Trophoblast cell (in vitro differentiated cells and primary cell): ENCODE results near the gene SLC6A8.

Experiments
- DNase-seq, 2 donors: peaks; one replicate each; pipeline ENCODE4 v3.0.0-alpha.2; 2016
- H2AFZ ChIP-seq: 2 replicates; pipeline ENCODE4 v1.6.1; 2013; ENCODE audit warnings: low read length, moderate library complexity, mild to moderate bottlenecking; ENCODE audit not compliant: insufficient read depth, poor library complexity
- H2AK5ac ChIP-seq: 2 replicates; pipeline ENCODE4 v1.6.1; 2013; ENCODE audit warnings: mild to moderate bottlenecking, low read length
- H2BK120ac ChIP-seq: 2 replicates; pipeline ENCODE4 v1.6.1; 2013; ENCODE audit warnings: low read length, mild to moderate bottlenecking, moderate library complexity; ENCODE audit not compliant: insufficient read depth, poor library complexity
- H2BK12ac ChIP-seq: 2 replicates; pipeline ENCODE4 v1.6.1; 2013; ENCODE audit warnings: mild to moderate bottlenecking, low read length, moderate library complexity
- H2BK5ac ChIP-seq: 2 replicates; pipeline ENCODE4 v1.6.1; 2013; ENCODE audit warnings: low read length, low read depth, moderate library complexity, mild to moderate bottlenecking; ENCODE audit not compliant: poor library complexity
- H3K14ac ChIP-seq: 2 replicates; pipeline ENCODE4 v1.6.1; 2013; ENCODE audit warnings: mild to moderate bottlenecking, low read length
- H3K18ac ChIP-seq: 2 replicates; pipeline ENCODE4 v1.6.1; 2013; ENCODE audit warnings: mild to moderate bottlenecking, low read length
- H3K23ac ChIP-seq: 2 replicates; pipeline ENCODE4 v1.6.1; 2013; ENCODE audit warnings: low read length
- H3K27ac ChIP-seq: 2 replicates; pipeline ENCODE4 v1.5.1; 2013; ENCODE audit warnings: low read depth, mild to moderate bottlenecking, inconsistent platforms, low read length, moderate library complexity
- H3K27me3 ChIP-seq: 2 replicates; pipeline ENCODE4 v1.6.1; 2013; ENCODE audit warnings: inconsistent platforms, mild to moderate bottlenecking, low read length, moderate library complexity; ENCODE audit not compliant: insufficient read depth
- H3K36me3 ChIP-seq, 2 experiments: 1 replicate in 1 of 2; 2 replicates in 1 of 2; pipeline ENCODE4 v1.6.1; 2013; ENCODE audit warnings: low read length in 2 of 2, mild to moderate bottlenecking in 2 of 2, moderate library complexity in 1 of 2; ENCODE audit not compliant: insufficient read depth in 2 of 2, control insufficient read depth in 1 of 2
- H3K4ac ChIP-seq: 2 replicates; pipeline ENCODE4 v1.6.1; 2013; ENCODE audit warnings: low read depth, mild to moderate bottlenecking, low read length, moderate library complexity
- H3K4me1 ChIP-seq, 2 experiments: 1 replicate in 1 of 2; 2 replicates in 1 of 2; pipeline ENCODE4 v1.6.1; 2013; ENCODE audit warnings: low read length in 2 of 2, mild to moderate bottlenecking in 2 of 2, moderate library complexity in 1 of 2; ENCODE audit not compliant: insufficient read depth in 2 of 2, control insufficient read depth in 1 of 2
- H3K4me2 ChIP-seq: 2 replicates; pipeline ENCODE4 v1.6.1; 2013; ENCODE audit warnings: inconsistent platforms, mild to moderate bottlenecking, low read length, moderate library complexity
- H3K4me3 ChIP-seq: 2 replicates; pipeline ENCODE4 v1.5.1; 2013; ENCODE audit warnings: mild to moderate bottlenecking, low read depth, low read length, inconsistent platforms
- H3K79me1 ChIP-seq: one replicate; pipeline ENCODE4 v1.6.1; 2013; ENCODE audit warnings: low read length
- H3K79me2 ChIP-seq: 2 replicates; pipeline ENCODE4 v1.6.1; 2013; ENCODE audit warnings: low read length, mild to moderate bottlenecking; ENCODE audit not compliant: control insufficient read depth, insufficient read depth, poor library complexity
- H3K9ac ChIP-seq: 2 replicates; pipeline ENCODE4 v1.6.1; 2013; ENCODE audit warnings: mild to moderate bottlenecking, low read length
- H3K9me3 ChIP-seq: 2 replicates; pipeline ENCODE4 v1.6.1; 2013; ENCODE audit warnings: low read depth, mild to moderate bottlenecking, control low read depth, inconsistent platforms, low read length; ENCODE audit not compliant: insufficient read depth
- H4K12ac ChIP-seq: 2 replicates; pipeline ENCODE4 v1.6.1; 2013; ENCODE audit warnings: low read depth, mild to moderate bottlenecking, low read length, moderate library complexity
- H4K8ac ChIP-seq: 2 replicates; pipeline ENCODE4 v1.6.1; 2013; ENCODE audit warnings: low read depth, mild to moderate bottlenecking, low read length, moderate library complexity
- H4K91ac ChIP-seq: one replicate; pipeline ENCODE4 v1.6.1; 2013; ENCODE audit warnings: low read depth, mild to moderate bottlenecking, low read length, moderate library complexity
- WGBS: extraction: QIAGEN DNeasy Blood & Tissue Kit; methylation state at CpG from one replicate; pipeline ENCODE4 v1.1.7; 2013; ENCODE audit warnings: missing lambda C conversion rate; ENCODE audit not compliant: insufficient read length, insufficient coverage; ENCODE audit errors: extremely low coverage; 5-methylcytosine and 5-hydroxymethylcytosine counted together

SLC6A8 gene

DNA sequence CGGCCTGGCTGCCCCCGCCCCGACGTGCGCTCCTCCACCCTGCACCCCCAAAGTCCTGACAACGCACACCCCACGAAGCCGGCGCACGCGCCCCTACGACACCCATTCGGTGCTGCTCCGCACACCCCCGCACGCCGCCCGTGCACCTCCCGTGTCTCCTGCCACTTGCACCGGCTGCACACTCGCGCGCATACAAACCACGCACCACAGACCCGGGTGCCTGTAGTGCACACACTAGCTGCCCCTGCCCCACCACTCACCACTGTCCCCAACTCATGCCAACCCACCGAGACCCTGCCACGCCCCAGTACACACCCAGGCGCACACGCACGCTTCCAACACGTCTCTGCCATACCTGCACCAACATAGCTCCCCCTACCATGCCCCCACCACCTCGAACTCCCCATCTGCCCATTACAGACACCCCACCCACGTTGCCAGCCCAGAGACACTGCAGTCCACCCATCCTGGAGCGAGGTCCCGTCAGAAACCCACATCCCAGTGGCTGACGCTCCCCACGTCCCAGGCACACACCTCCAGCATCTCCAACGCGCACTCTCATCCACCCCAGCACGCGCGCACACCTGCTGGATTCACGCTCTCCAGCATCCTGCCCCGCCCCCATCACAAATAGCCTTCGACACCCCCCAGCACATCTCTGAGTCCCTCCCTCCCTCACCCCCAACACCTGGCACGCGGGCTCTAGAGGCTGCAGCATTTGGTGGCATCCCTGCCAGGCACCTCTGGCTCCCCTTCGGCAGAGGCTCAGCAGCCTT, 44.9 kb upstream of the SLC6A8 start:
- H3K79me2 ChIP-seq, result no peaks in the 10 kb centered on the region
- no peaks in the 10 kb centered on the region for H3K79me1 ChIP-seq
- H3K9me3 ChIP-seq, result no peaks in the 10 kb centered on the region
- H3K14ac ChIP-seq, result no peak overlapping the region
- peaks cover 7% of the 10 kb centered on the region in 2 experiments for H3K4me1 ChIP-seq
- H3K18ac ChIP-seq, result no peak overlapping the region
- no peak overlapping the region for H4K12ac ChIP-seq
- H2AK5ac ChIP-seq, result no peak overlapping the region
- H2BK12ac ChIP-seq, result no peak overlapping the region
- no peak overlapping the region for H2AFZ ChIP-seq
- H2BK5ac ChIP-seq, result no peak overlapping the region
- H4K8ac ChIP-seq, result no peak overlapping the region
- H3K27ac ChIP-seq, result no peak overlapping the region
- WGBS, result no CpG with 5 or more reads among the region's 48 CpGs
- no peak overlapping the region for H3K4me2 ChIP-seq
- H3K23ac ChIP-seq, result no peak overlapping the region
- no peak for DNase-seq
- no peak overlapping the region for H3K4me3 ChIP-seq
- H3K36me3 ChIP-seq, result no peaks in the 10 kb centered on the region
- no peak overlapping the region for H3K9ac ChIP-seq
- no peak overlapping the region for H2BK120ac ChIP-seq
- peaks cover 57% of the 10 kb centered on the region for H3K27me3 ChIP-seq
- H4K91ac ChIP-seq, result no peak overlapping the region
- H3K4ac ChIP-seq, result no peak overlapping the region

GRCh38 chrX:153643431-153644351, 44.0 kb upstream of the SLC6A8 start:
- Histone ChIP-seq H3K79me1 (no peaks in the 10 kb centered on the region), H3K23ac (no peak overlapping the region), H3K4me2 (peak overlapping the region; percentile 58), H3K4me1 (peaks cover 7% of the 10 kb centered on the region in 2 experiments), H3K18ac (no peak overlapping the region), H3K27me3 (peaks cover 60% of the 10 kb centered on the region), H3K4me3 (no peak overlapping the region), H2BK5ac (no peak overlapping the region), H3K27ac (no peak overlapping the region), H2BK120ac (no peak overlapping the region), H3K14ac (no peak overlapping the region), H3K4ac (no peak overlapping the region), H2BK12ac (no peak overlapping the region), H3K36me3 (no peaks in the 10 kb centered on the region), H4K91ac (no peak overlapping the region), H2AFZ (no peak overlapping the region), H2AK5ac (no peak overlapping the region), H3K79me2 (no peaks in the 10 kb centered on the region), H4K8ac (no peak overlapping the region), H4K12ac (no peak overlapping the region), H3K9me3 (peaks cover 2% of the 10 kb centered on the region), H3K9ac (no peak overlapping the region)
- DNase-seq, result peak in 1 of 2 donors; percentile 20
- WGBS, result no CpG with 5 or more reads among the region's 84 CpGs

- H3K18ac ChIP-seq, result no peak overlapping the region
- no peak overlapping the region for H3K14ac ChIP-seq
- no peaks in the 10 kb centered on the region for H3K79me2 ChIP-seq
- no peak overlapping the region for H4K8ac ChIP-seq
- H2BK12ac ChIP-seq, result no peak overlapping the region
- H2AFZ ChIP-seq, result no peak overlapping the region
- H3K9ac ChIP-seq, result no peak overlapping the region
- no peak overlapping the region for H3K23ac ChIP-seq
- H2BK120ac ChIP-seq, result no peak overlapping the region
- no peak overlapping the region for H3K27ac ChIP-seq
- no peaks in the 10 kb centered on the region for H3K36me3 ChIP-seq
- H4K91ac ChIP-seq, result no peak overlapping the region
- no peak overlapping the region for H2AK5ac ChIP-seq
- no peak overlapping the region for H4K12ac ChIP-seq
- no peak overlapping the region for H3K4me3 ChIP-seq
- H3K27me3 ChIP-seq, result peaks cover 63% of the 10 kb centered on the region
- peak overlapping the region; percentile 27 for H3K4me2 ChIP-seq
- no CpG with 5 or more reads among the region's 46 CpGs for WGBS
- H3K79me1 ChIP-seq, result no peaks in the 10 kb centered on the region
- H3K4me1 ChIP-seq, result peaks cover 7% of the 10 kb centered on the region in 2 experiments
- H3K4ac ChIP-seq, result no peak overlapping the region
- H3K9me3 ChIP-seq, result peaks cover 2% of the 10 kb centered on the region
- no peak for DNase-seq
- no peak overlapping the region for H2BK5ac ChIP-seq
Observed at GRCh38 chrX:153644356-153645125, 43.2 kb upstream of the SLC6A8 start.

- no peak overlapping the region for H3K14ac ChIP-seq
- no peak overlapping the region for H4K12ac ChIP-seq
Observed at GRCh38 chrX:153645151-153645550, 42.6 kb upstream of the SLC6A8 start.

More at GRCh38 chrX:153645151-153645550, 42.6 kb upstream of the SLC6A8 start:
- Histone ChIP-seq H3K36me3 (no peaks in the 10 kb centered on the region), H2AFZ (no peak overlapping the region), H3K4me3 (no peak overlapping the region), H3K27me3 (peaks cover 63% of the 10 kb centered on the region), H3K9me3 (peaks cover 2% of the 10 kb centered on the region), H3K79me1 (no peaks in the 10 kb centered on the region), H3K23ac (no peak overlapping the region), H2AK5ac (no peak overlapping the region), H4K8ac (no peak overlapping the region), H3K27ac (no peak overlapping the region), H4K91ac (no peak overlapping the region), H3K4ac (no peak overlapping the region), H3K4me1 (peaks cover 7% of the 10 kb centered on the region in 2 experiments), H2BK120ac (no peak overlapping the region), H3K9ac (no peak overlapping the region), H2BK5ac (no peak overlapping the region), H3K4me2 (no peak overlapping the region), H3K79me2 (no peaks in the 10 kb centered on the region), H3K18ac (no peak overlapping the region), H2BK12ac (no peak overlapping the region)
- no CpG with 5 or more reads among the region's 6 CpGs for WGBS
- DNase-seq, result no peak
